ENCODE measurements around the gene GCDH. TPM values are rescaled to one million over a fixed set of nuclear protein-coding genes. Genes with fewer than 3 reads are reported as not detected.

The GCDH gene
- total RNA-seq, 1 donor from 2014 or later: 39.5 TPM

- Mint-ChIP-seq H3K9me3 (no peaks in the 10 kb centered on the region), H3K4me3 (peak overlapping the region; percentile 78), H3K4me1 (peaks cover 43% of the 10 kb centered on the region), H3K36me3 (peaks cover 41% of the 10 kb centered on the region), H3K27ac (no peak overlapping the region), H3K27me3 (ENCODE audit: insufficient read depth, low read depth) (peaks cover 23% of the 10 kb centered on the region)
- Histone ChIP-seq H3K9me3 (ENCODE audit: low read depth) (no peaks in the 10 kb centered on the region), H3K27ac (no peak overlapping the region), H3K4me1 (peaks cover 20% of the 10 kb centered on the region), H3K36me3 (peaks cover 10% of the 10 kb centered on the region), H3K4me2 (peak overlapping the region; percentile 86), H3F3A (ENCODE audit: low read depth) (peaks cover 87% of the 10 kb centered on the region), H3K79me2 (ENCODE audit: low read depth) (peaks cover 37% of the 10 kb centered on the region), H3K9ac (no peak overlapping the region), H3K4me3 (no peak overlapping the region), H4K20me1 (ENCODE audit: low read depth) (peaks cover 22% of the 10 kb centered on the region), H2AFZ (replicated peaks) (no peak overlapping the region), H3K27me3 (no peaks in the 10 kb centered on the region)
- no peak for DNase-seq (ENCODE audit: low spot score)
- no peak for TF ChIP-seq CTCF (IDR thresholded peaks at IDR 0.05)
- TF ChIP-seq EZH2 (IDR thresholded peaks at IDR 0.05): no peak
- TF ChIP-seq EZH2phosphoT487 (IDR thresholded peaks at IDR 0.05): no peak
These were observed 49.9 kb downstream of the GCDH start for GRCh38 chr19:12940897-12941296.

DNA sequence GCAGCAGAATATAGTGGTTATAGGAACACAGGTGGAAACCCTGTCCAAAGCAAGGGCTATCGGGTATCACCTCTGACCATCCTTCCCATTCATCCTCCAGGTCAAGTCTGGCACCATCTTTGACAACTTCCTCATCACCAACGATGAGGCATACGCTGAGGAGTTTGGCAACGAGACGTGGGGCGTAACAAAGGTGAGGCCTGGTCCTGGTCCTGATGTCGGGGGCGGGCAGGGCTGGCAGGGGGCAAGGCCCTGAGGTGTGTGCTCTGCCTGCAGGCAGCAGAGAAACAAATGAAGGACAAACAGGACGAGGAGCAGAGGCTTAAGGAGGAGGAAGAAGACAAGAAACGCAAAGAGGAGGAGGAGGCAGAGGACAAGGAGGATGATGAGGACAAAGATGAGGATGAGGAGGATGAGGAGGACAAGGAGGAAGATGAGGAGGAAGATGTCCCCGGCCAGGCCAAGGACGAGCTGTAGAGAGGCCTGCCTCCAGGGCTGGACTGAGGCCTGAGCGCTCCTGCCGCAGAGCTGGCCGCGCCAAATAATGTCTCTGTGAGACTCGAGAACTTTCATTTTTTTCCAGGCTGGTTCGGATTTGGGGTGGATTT, 52.6 kb downstream of the GCDH start:
- no peak overlapping the region for H3K27ac ChIP-seq
- peaks cover 23% of the 10 kb centered on the region for H3K27me3 Mint-ChIP-seq (ENCODE audit: insufficient read depth, low read depth)

DNA sequence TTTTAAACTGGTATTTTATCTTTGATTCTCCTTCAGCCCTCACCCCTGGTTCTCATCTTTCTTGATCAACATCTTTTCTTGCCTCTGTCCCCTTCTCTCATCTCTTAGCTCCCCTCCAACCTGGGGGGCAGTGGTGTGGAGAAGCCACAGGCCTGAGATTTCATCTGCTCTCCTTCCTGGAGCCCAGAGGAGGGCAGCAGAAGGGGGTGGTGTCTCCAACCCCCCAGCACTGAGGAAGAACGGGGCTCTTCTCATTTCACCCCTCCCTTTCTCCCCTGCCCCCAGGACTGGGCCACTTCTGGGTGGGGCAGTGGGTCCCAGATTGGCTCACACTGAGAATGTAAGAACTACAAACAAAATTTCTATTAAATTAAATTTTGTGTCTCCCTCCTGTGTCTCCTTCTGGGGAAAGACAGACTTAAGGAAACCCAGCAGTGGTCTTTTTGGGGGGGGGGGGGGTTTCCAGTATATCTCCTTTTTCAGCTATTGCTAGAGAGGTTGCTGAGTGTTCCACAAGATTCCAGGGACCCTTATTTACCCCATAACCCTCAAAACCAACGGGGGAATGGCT, 53.2 kb downstream of the GCDH start:
- H3K36me3 ChIP-seq: peaks cover 10% of the 10 kb centered on the region
- no peaks in the 10 kb centered on the region for H3K27me3 ChIP-seq
- no peaks in the 10 kb centered on the region for H3K9me3 ChIP-seq (ENCODE audit: low read depth)
- H3K9ac ChIP-seq: no peak overlapping the region
- H3F3A ChIP-seq (ENCODE audit: low read depth): peaks cover 77% of the 10 kb centered on the region
- H3K27ac ChIP-seq: no peak overlapping the region
- no peak overlapping the region for H3K4me2 ChIP-seq
- H3K4me3 Mint-ChIP-seq: peak overlapping the region; percentile 64
- H3K4me3 ChIP-seq: no peak overlapping the region
- peaks cover 51% of the 10 kb centered on the region for H3K79me2 ChIP-seq (ENCODE audit: low read depth)
- peaks cover 36% of the 10 kb centered on the region for H3K4me1 Mint-ChIP-seq
- peaks cover 15% of the 10 kb centered on the region for H3K4me1 ChIP-seq
- H3K9me3 Mint-ChIP-seq: no peaks in the 10 kb centered on the region
- H2AFZ ChIP-seq (replicated peaks): no peak overlapping the region
- TF ChIP-seq EZH2phosphoT487 (IDR thresholded peaks at IDR 0.05) (no peak), CTCF (IDR thresholded peaks at IDR 0.05) (no peak), EZH2 (IDR thresholded peaks at IDR 0.05) (no peak)
- peaks cover 23% of the 10 kb centered on the region for H3K27me3 Mint-ChIP-seq (ENCODE audit: insufficient read depth, low read depth)
- no peak for DNase-seq (ENCODE audit: low spot score)
- peaks cover 45% of the 10 kb centered on the region for H3K36me3 Mint-ChIP-seq
- H3K27ac Mint-ChIP-seq: no peak overlapping the region
- peaks cover 31% of the 10 kb centered on the region for H4K20me1 ChIP-seq (ENCODE audit: low read depth)

More for the DNA sequence above, 52.6 kb downstream of the GCDH start:
- Histone ChIP-seq H3K4me2 (no peak overlapping the region), H3F3A (ENCODE audit: low read depth) (peaks cover 79% of the 10 kb centered on the region), H4K20me1 (ENCODE audit: low read depth) (peaks cover 37% of the 10 kb centered on the region), H2AFZ (replicated peaks) (no peak overlapping the region), H3K36me3 (peaks cover 10% of the 10 kb centered on the region), H3K9ac (no peak overlapping the region), H3K79me2 (ENCODE audit: low read depth) (peaks cover 57% of the 10 kb centered on the region), H3K27me3 (no peaks in the 10 kb centered on the region), H3K4me1 (peaks cover 15% of the 10 kb centered on the region), H3K4me3 (no peak overlapping the region), H3K9me3 (ENCODE audit: low read depth) (no peaks in the 10 kb centered on the region)
- peaks cover 40% of the 10 kb centered on the region for H3K4me1 Mint-ChIP-seq
- TF ChIP-seq EZH2 (IDR thresholded peaks at IDR 0.05): no peak
- no peak for TF ChIP-seq EZH2phosphoT487 (IDR thresholded peaks at IDR 0.05)
- TF ChIP-seq CTCF (IDR thresholded peaks at IDR 0.05): no peak
- peaks cover 49% of the 10 kb centered on the region for H3K36me3 Mint-ChIP-seq
- H3K9me3 Mint-ChIP-seq: no peaks in the 10 kb centered on the region
- DNase-seq (ENCODE audit: low spot score): no peak
- H3K4me3 Mint-ChIP-seq: peak overlapping the region; percentile 74
- no peak overlapping the region for H3K27ac Mint-ChIP-seq
